ENCODE measurements around the gene XPO6. TPM values are rescaled to one million over a fixed set of nuclear protein-coding genes. Genes with fewer than 3 reads are reported as not detected.

XPO6 gene
- polyA plus RNA-seq, 1 donor (not counting 4 experiments of a cell fraction or from before 2014, with no cell fraction given), result 127 TPM

DNA sequence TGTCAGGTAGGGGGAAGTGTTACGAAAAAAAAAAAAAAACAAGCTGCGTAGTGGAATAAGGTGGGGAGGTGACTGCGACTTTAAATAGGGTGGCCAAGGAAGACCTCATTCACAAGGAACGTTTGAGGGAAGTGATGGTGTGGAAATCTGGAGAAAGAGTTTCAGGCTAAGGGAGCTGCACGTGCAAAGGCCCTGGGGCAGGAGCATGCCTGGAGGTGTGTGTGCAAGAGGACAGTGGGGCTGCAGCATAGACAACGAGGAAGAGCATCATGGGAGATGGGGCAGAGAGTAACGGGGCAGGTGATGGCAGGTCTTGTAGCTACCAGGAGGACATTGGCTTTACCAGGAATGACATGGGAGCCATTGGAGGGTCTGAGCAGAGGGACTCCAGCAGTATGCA lies 160.3 kb downstream of the XPO6 start:
- Histone ChIP-seq H2AFZ (ENCODE audit: control insufficient read depth, low read length) (no peak overlapping the region), H3K36me3 (ENCODE audit: control insufficient read depth in 2 of 2, extremely low read depth in 1 of 2, insufficient read depth in 2 of 2, low read length in 2 of 2) (no peaks in the 10 kb centered on the region), H3K27me3 (ENCODE audit: control insufficient read depth, extremely low read depth, insufficient read depth, low read length) (no peaks in the 10 kb centered on the region), H3K9ac (ENCODE audit: control insufficient read depth, extremely low read depth, insufficient read depth, low read length) (no peak overlapping the region), H3K4me1 (ENCODE audit: control insufficient read depth, extremely low read depth, insufficient read depth, low read length) (no peaks in the 10 kb centered on the region), H4K20me1 (ENCODE audit: control insufficient read depth, extremely low read depth, insufficient read depth, low read length) (no peaks in the 10 kb centered on the region), H3K79me2 (ENCODE audit: control insufficient read depth, insufficient read depth, low read length) (no peaks in the 10 kb centered on the region), H3K4me3 (ENCODE audit: control insufficient read depth in 2 of 3, extremely low read depth in 1 of 3, insufficient read depth in 2 of 3, low read depth in 1 of 3, low read length in 3 of 3) (no peak overlapping the region), H3K4me2 (ENCODE audit: control insufficient read depth, extremely low read depth, insufficient read depth, low read depth, low read length) (no peak overlapping the region), H3K9me3 (ENCODE audit: control insufficient read depth, low read depth, low read length) (no peaks in the 10 kb centered on the region), H3K27ac (ENCODE audit: control insufficient read depth, insufficient read depth, low read length) (no peak overlapping the region), H3K9me1 (ENCODE audit: control insufficient read depth, extremely low read depth, insufficient read depth, low read length) (no peaks in the 10 kb centered on the region)
- FAIRE-seq, result no peak
- dilution Hi-C loops (cut with MboI; ENCODE audit: extremely low pct_ligation_motif_present, low sequenced_read_pairs), result no loop called here
- no peak for DNase-seq (ENCODE audit: low read depth, low spot score)
- no peak for TF ChIP-seq EZH2 (IDR thresholded peaks at IDR 0.05; ENCODE audit: low read length)
- TF ChIP-seq, protein P1, sequence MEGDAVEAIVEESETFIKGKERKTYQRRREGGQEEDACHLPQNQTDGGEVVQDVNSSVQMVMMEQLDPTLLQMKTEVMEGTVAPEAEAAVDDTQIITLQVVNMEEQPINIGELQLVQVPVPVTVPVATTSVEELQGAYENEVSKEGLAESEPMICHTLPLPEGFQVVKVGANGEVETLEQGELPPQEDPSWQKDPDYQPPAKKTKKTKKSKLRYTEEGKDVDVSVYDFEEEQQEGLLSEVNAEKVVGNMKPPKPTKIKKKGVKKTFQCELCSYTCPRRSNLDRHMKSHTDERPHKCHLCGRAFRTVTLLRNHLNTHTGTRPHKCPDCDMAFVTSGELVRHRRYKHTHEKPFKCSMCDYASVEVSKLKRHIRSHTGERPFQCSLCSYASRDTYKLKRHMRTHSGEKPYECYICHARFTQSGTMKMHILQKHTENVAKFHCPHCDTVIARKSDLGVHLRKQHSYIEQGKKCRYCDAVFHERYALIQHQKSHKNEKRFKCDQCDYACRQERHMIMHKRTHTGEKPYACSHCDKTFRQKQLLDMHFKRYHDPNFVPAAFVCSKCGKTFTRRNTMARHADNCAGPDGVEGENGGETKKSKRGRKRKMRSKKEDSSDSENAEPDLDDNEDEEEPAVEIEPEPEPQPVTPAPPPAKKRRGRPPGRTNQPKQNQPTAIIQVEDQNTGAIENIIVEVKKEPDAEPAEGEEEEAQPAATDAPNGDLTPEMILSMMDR (optimal IDR thresholded peaks at IDR 0.05 in 1 of 3, IDR thresholded peaks at IDR 0.05 in 1 of 3, conservative IDR thresholded peaks at IDR 0.05 in 1 of 3; ENCODE audit: extremely low read depth in 1 of 3, insufficient read depth in 2 of 3, low read length in 3 of 3), result no peak

Small RNA genes within 50 kb of the gene (small RNA-seq; reads per million reads assigned to genes)
- gene RF00402 (ENCODE audit: insufficient read length in 3 of 3, low read depth in 3 of 3, low replicate concordance in 1 of 3) (0 reads per million in 3 experiments), gene RNY1P10 (ENCODE audit: insufficient read length in 3 of 3, low read depth in 3 of 3, low replicate concordance in 1 of 3) (0 reads per million in 3 experiments)

Other genes with a start within 250 kb of the XPO6 start
- not detected in 3 replicates for gene GSG1L, start 148.3 kb downstream of the XPO6 start, polyA plus RNA-seq
- gene SBK1, start 80.6 kb upstream of the XPO6 start, polyA plus RNA-seq, result 0.01 to 0.04 TPM (median 0.03 TPM) in 3 replicates
- gene NPIPB6, start 151.5 kb upstream of the XPO6 start, polyA plus RNA-seq, result 0.09 to 0.40 TPM (median 0.38 TPM) in 3 replicates
- 50.8 to 148 TPM (median 91.8 TPM) in 3 replicates for gene EIF3CL, start 191.9 kb upstream of the XPO6 start, polyA plus RNA-seq